Lower lobe of right lung (tissue), 2 donors: ENCODE data around the gene ADSL. TPM values are rescaled to one million over a fixed set of nuclear protein-coding genes. Genes with fewer than 3 reads are reported as not detected.
"Not testable (repeated sequence)": the region's sequence is repeated elsewhere in the genome, so short reads cannot be mapped to it uniquely, and the experiment has no call there.

Source experiments
- ATAC-seq, 2 donors: fragments of 200-7000 bp; cut with Tn5 transposase; one replicate each; pipeline ENCODE4 v1.9.1; 2020 to 2022; ENCODE audit warnings: mild to moderate bottlenecking in 2 of 2, moderate library complexity in 2 of 2
- DNase-seq: peaks from one replicate; pipeline ENCODE4 v3.0.0-alpha.2; 2020
- H3K27ac ChIP-seq: fragments of 200-600 bp; one replicate; pipeline ENCODE4 v1.8.0; 2022
- H3K27me3 ChIP-seq: fragments of 200-600 bp; one replicate; pipeline ENCODE4 v1.8.0; 2022; ENCODE audit warnings: low read depth
- H3K36me3 ChIP-seq: fragments of 200-600 bp; one replicate; pipeline ENCODE4 v1.8.0; 2022; ENCODE audit warnings: mild to moderate bottlenecking
- H3K4me1 ChIP-seq: fragments of 200-600 bp; one replicate; pipeline ENCODE4 v1.8.0; 2022
- H3K4me3 ChIP-seq: fragments of 200-600 bp; one replicate; pipeline ENCODE4 v1.8.0; 2022; ENCODE audit warnings: mild to moderate bottlenecking
- H3K9me3 ChIP-seq: fragments of 200-600 bp; one replicate; pipeline ENCODE4 v1.8.0; 2022
- intact Hi-C: fragments of 100-400 bp; cut with DNase I; formaldehyde crosslinking; loops from one replicate; pipeline ENCODE4 v1.11.0; 2022
- total RNA-seq: library from RNA; stranded (reverse); fragmentation: NEBNext Ultra II Directional; extraction: Animal tissue kit (Norgen Biotek cat#: 25700); gene quantifications from one replicate; pipeline ENCODE4 v1.2.1, GENCODE V29; 2021
- TF ChIP-seq, protein P1 (sequence below): fragments of 200-600 bp; IDR thresholded peaks from one replicate; pipeline ENCODE4 v1.8.0; 2022; ENCODE audit warnings: antibody characterized with exemption, mild to moderate bottlenecking
- donor health status: DM: no; HTN: yes; CAD: no; lungs with severe emphysema.

The ADSL gene
- total RNA-seq, 1 donor from 2014 or later, result 38.1 TPM

- Histone ChIP-seq H3K9me3 (no peaks in the 10 kb centered on the region), H3K27ac (no peak overlapping the region), H3K4me1 (peaks cover 6% of the 10 kb centered on the region), H3K4me3 (no peak overlapping the region), H3K36me3 (peaks cover 85% of the 10 kb centered on the region), H3K27me3 (no peaks in the 10 kb centered on the region)
- intact Hi-C loops, result no loop called here
- no peak for ATAC-seq
- no peak for DNase-seq
- TF ChIP-seq, protein P1, sequence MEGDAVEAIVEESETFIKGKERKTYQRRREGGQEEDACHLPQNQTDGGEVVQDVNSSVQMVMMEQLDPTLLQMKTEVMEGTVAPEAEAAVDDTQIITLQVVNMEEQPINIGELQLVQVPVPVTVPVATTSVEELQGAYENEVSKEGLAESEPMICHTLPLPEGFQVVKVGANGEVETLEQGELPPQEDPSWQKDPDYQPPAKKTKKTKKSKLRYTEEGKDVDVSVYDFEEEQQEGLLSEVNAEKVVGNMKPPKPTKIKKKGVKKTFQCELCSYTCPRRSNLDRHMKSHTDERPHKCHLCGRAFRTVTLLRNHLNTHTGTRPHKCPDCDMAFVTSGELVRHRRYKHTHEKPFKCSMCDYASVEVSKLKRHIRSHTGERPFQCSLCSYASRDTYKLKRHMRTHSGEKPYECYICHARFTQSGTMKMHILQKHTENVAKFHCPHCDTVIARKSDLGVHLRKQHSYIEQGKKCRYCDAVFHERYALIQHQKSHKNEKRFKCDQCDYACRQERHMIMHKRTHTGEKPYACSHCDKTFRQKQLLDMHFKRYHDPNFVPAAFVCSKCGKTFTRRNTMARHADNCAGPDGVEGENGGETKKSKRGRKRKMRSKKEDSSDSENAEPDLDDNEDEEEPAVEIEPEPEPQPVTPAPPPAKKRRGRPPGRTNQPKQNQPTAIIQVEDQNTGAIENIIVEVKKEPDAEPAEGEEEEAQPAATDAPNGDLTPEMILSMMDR, result no peak
These were observed 37.2 kb upstream of the ADSL start for GRCh38 chr22:40308999-40309573.

DNA sequence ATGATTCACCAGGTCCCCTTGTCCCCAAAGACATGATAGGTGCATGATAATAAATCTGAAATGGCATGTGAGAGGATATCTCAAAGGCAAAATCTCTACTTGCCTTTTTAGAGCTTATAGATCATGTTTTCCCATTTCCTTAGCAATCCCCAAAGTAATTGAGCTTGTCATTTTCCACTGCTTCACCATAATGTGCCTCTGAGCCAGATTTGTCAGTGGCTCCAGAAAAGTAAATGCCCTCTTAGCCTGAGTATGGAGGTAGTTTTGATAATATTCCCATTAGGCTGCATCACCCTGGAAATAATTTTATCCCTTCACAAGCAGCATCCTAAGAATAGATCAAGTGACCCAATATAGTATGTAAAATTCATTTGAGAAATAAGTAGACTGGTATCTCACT, 36.7 kb upstream of the ADSL start:
- no peak for DNase-seq
- ATAC-seq, result no peak
- Histone ChIP-seq H3K4me1 (peaks cover 9% of the 10 kb centered on the region), H3K27me3 (no peaks in the 10 kb centered on the region), H3K4me3 (no peak overlapping the region), H3K9me3 (no peaks in the 10 kb centered on the region), H3K27ac (no peak overlapping the region), H3K36me3 (peaks cover 88% of the 10 kb centered on the region)
- TF ChIP-seq, protein P1, result no peak
- intact Hi-C loops, result no loop called here

DNA sequence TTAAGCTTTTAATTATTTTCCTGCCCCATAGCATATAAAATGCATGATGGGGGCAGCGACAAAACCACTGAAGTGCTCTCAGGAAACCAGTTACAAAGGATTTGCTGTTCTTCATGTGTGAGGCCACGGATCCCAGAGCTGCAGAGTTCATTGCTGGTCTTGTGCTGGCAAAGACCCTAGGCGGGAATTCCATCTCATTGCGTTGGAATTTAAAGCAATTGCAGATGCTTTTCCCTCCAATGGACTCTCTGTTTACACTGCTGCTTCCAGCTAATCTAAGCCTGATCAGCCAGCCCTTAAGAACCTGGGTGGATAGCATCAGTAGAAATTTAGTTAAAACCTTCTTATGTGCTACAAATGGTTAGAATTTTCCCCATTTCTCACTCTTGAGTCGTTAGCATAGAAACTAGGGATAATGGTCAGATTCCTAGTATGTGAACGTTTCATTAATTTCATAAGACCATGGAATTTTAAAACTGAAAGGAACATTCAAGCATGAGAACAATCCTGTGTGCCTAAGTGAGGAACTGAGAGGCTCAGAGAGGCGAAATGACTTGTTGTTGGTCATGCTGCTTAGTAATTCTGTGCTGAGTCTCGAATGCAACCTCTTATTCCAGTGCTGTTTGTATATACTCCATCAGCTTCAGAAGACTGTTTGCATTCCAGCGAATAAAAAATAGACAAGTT, 36.1 kb upstream of the ADSL start:
- ATAC-seq (no peak), DNase-seq (no peak)
- H3K27ac ChIP-seq, result no peak overlapping the region
- H3K4me3 ChIP-seq, result no peak overlapping the region
- peaks cover 9% of the 10 kb centered on the region for H3K4me1 ChIP-seq
- H3K9me3 ChIP-seq, result no peaks in the 10 kb centered on the region
- TF ChIP-seq, protein P1, result no peak
- H3K27me3 ChIP-seq, result no peaks in the 10 kb centered on the region
- intact Hi-C loops, result no loop called here
- H3K36me3 ChIP-seq, result peaks cover 90% of the 10 kb centered on the region

DNA sequence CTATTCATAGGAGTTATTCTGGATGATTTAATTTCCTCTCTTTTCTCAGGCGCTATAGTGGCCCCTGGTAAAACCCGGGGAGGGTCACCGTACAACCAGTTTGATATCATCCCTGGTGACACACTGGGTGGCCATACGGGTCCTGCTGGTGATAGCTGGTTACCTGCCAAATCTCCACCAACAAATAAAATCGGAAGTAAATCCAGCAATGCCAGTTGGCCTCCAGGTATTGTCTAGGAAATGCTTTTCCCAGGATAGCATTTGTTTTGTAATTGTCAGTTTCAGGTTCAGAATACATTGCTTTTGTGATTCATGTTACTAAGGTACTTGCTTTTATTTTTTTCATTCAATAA, 35.6 kb upstream of the ADSL start:
- Histone ChIP-seq H3K4me1 (peaks cover 9% of the 10 kb centered on the region), H3K27ac (no peak overlapping the region), H3K9me3 (no peaks in the 10 kb centered on the region), H3K27me3 (no peaks in the 10 kb centered on the region), H3K4me3 (no peak overlapping the region), H3K36me3 (peaks cover 90% of the 10 kb centered on the region)
- intact Hi-C loops, result no loop called here
- ATAC-seq (no peak), DNase-seq (no peak)
- TF ChIP-seq, protein P1, result no peak

GRCh38 chr22:40311646-40312045, 34.7 kb upstream of the ADSL start:
- DNase-seq, H3K4me3 ChIP-seq, H3K9me3 ChIP-seq, H3K27ac ChIP-seq, H3K27me3 ChIP-seq, H3K4me1 ChIP-seq, ATAC-seq, intact Hi-C loops: not testable (repeated sequence)
- peaks cover 97% of the 10 kb centered on the region for H3K36me3 ChIP-seq

GRCh38 chr22:40312050-40312449, 34.2 kb upstream of the ADSL start:
- Histone ChIP-seq H3K27ac (no peak overlapping the region), H3K36me3 (peaks cover 100% of the 10 kb centered on the region), H3K4me3 (no peak overlapping the region)

More at GRCh38 chr22:40312050-40312449, 34.2 kb upstream of the ADSL start:
- TF ChIP-seq, protein P1, result no peak
- Histone ChIP-seq H3K4me1 (peaks cover 9% of the 10 kb centered on the region), H3K27me3 (no peaks in the 10 kb centered on the region), H3K9me3 (no peaks in the 10 kb centered on the region)
- DNase-seq, result no peak
- no peak for ATAC-seq
- intact Hi-C loops, result no loop called here
